IMR-90 (cell line): ENCODE data around the gene PCDHB6. TPM values are rescaled to one million over a fixed set of nuclear protein-coding genes. Genes with fewer than 3 reads are reported as not detected.

Experiments
- ATAC-seq: fragments of 200-7000 bp; cut with Tn5 transposase; 2 replicates; pipeline ENCODE4 v1.9.1; 2020; ENCODE audit warnings: low read depth, mild to moderate bottlenecking, moderate library complexity
- BruUV-seq: library from RNA; stranded (reverse); fragments of 400-500 nt; replicated peaks from 2 replicates; lab custom pipeline; 2021; lab: Mats Ljungman, UMichigan
- CTCF ChIA-PET: fragments of 300-600 bp; formaldehyde crosslinking; extraction: SDS; loops from one replicate; lab custom pipeline; 2021; ENCODE audit warnings: antibody characterized with exemption; lab: Yijun Ruan, JAX
- POLR2A ChIA-PET: fragments of 300-600 bp; sonication (Branson Sonifier 250); formaldehyde crosslinking; loops from one replicate; lab custom pipeline; 2022; ENCODE audit warnings: antibody characterized with exemption; ENCODE audit not compliant: unreplicated experiment; lab: Charles Lee
- DNase-seq: peaks from one replicate; pipeline ENCODE4 v3.0.0; 2013
- H2AFZ ChIP-seq: replicated peaks from 2 replicates; pipeline ENCODE3; 2013; ENCODE audit warnings: low read length, mild to moderate bottlenecking; ENCODE audit not compliant: poor library complexity
- H2AK5ac ChIP-seq: 2 replicates; pipeline ENCODE4 v1.6.1; 2013; ENCODE audit warnings: low read depth, low read length, inconsistent platforms
- H2AK9ac ChIP-seq: replicated peaks from 2 replicates; pipeline ENCODE3; 2013; ENCODE audit warnings: mild to moderate bottlenecking, low read depth, low read length, moderate library complexity; ENCODE audit not compliant: poor library complexity
- H2BK120ac ChIP-seq: 2 replicates; pipeline ENCODE4 v1.6.1; 2013; ENCODE audit warnings: low read depth, low read length, inconsistent platforms
- H2BK15ac ChIP-seq: 3 replicates; pipeline ENCODE4 v1.6.1; 2013; ENCODE audit warnings: low read depth, low read length, inconsistent platforms
- H2BK20ac ChIP-seq: 2 replicates; pipeline ENCODE4 v1.6.1; 2013; ENCODE audit warnings: low read depth, mild to moderate bottlenecking, inconsistent platforms, low read length, moderate library complexity
- H2BK5ac ChIP-seq: 2 replicates; pipeline ENCODE4 v1.6.1; 2013; ENCODE audit warnings: mild to moderate bottlenecking, low read depth, low read length, inconsistent platforms; ENCODE audit not compliant: poor library complexity, severe bottlenecking
- H3K14ac ChIP-seq: replicated peaks from 2 replicates; pipeline ENCODE4 v1.6.1; 2013; ENCODE audit warnings: low read depth, low read length, inconsistent platforms
- H3K18ac ChIP-seq: 2 replicates; pipeline ENCODE4 v1.6.1; 2013; ENCODE audit warnings: low read depth, low read length, control low read depth
- H3K23ac ChIP-seq: 2 replicates; pipeline ENCODE4 v1.6.1; 2013; ENCODE audit warnings: low read depth, low read length, inconsistent platforms
- H3K27ac ChIP-seq: 2 replicates; pipeline ENCODE4 v1.5.1; 2013; ENCODE audit warnings: mild to moderate bottlenecking, control low read depth, low read length; ENCODE audit not compliant: insufficient read depth
- H3K27me3 ChIP-seq: 2 replicates; pipeline ENCODE4 v1.6.1; 2013; ENCODE audit warnings: low read length; ENCODE audit not compliant: control insufficient read depth, insufficient read depth
- H3K36me3 ChIP-seq: 2 replicates; pipeline ENCODE4 v1.6.1; 2013; ENCODE audit warnings: low read length, mixed read lengths; ENCODE audit not compliant: control insufficient read depth, insufficient read depth
- H3K4ac ChIP-seq: 2 replicates; pipeline ENCODE4 v1.6.1; 2013; ENCODE audit warnings: low read depth, low read length, inconsistent platforms
- H3K4me1 ChIP-seq: 2 replicates; pipeline ENCODE4 v1.6.1; 2013; ENCODE audit warnings: low read length, mixed read lengths; ENCODE audit not compliant: control insufficient read depth, insufficient read depth
- H3K4me2 ChIP-seq: 2 replicates; pipeline ENCODE4 v1.6.1; 2013; ENCODE audit warnings: low read depth, mild to moderate bottlenecking, control low read depth, low read length, moderate library complexity
- H3K4me3 ChIP-seq: 2 replicates; pipeline ENCODE4 v1.5.1; 2013; ENCODE audit warnings: low read depth, mild to moderate bottlenecking, control low read depth, low read length, moderate library complexity; ENCODE audit not compliant: insufficient read depth
- H3K56ac ChIP-seq: 2 replicates; pipeline ENCODE4 v1.6.1; 2013; ENCODE audit warnings: low read length, inconsistent platforms; ENCODE audit not compliant: insufficient read depth; ENCODE audit errors: extremely low read depth
- H3K79me1 ChIP-seq, 2 experiments: 2 replicates each; pipeline ENCODE4 v1.6.1; 2013; ENCODE audit warnings: low read length in 2 of 2, inconsistent platforms in 1 of 2, low read depth in 1 of 2
- H3K9ac ChIP-seq: 2 replicates; pipeline ENCODE4 v1.6.1; 2013; ENCODE audit warnings: low read depth, low read length, control low read depth
- H3K9me1 ChIP-seq: 2 replicates; pipeline ENCODE4 v1.6.1; 2013; ENCODE audit warnings: low read length, inconsistent platforms; ENCODE audit not compliant: insufficient read depth
- H3K9me3 ChIP-seq: 2 replicates; pipeline ENCODE4 v1.6.1; 2013; ENCODE audit warnings: low read length; ENCODE audit not compliant: control insufficient read depth, insufficient read depth
- H4K20me1 ChIP-seq: 2 replicates; pipeline ENCODE4 v1.6.1; 2013; ENCODE audit warnings: low read length, inconsistent platforms; ENCODE audit not compliant: insufficient read depth
- H4K5ac ChIP-seq: 2 replicates; pipeline ENCODE4 v1.6.1; 2013; ENCODE audit warnings: mild to moderate bottlenecking, low read depth, low read length, control low read depth
- H4K8ac ChIP-seq, 2 experiments: 2 replicates each; pipeline ENCODE4 v1.6.1; 2013; ENCODE audit warnings: low read depth in 2 of 2, low read length in 2 of 2, control low read depth in 1 of 2, inconsistent platforms in 1 of 2
- H4K91ac ChIP-seq: 2 replicates; pipeline ENCODE4 v1.6.1; 2013; ENCODE audit warnings: low read depth, low read length, inconsistent platforms; ENCODE audit not compliant: insufficient read depth
- BHLHE40 ChIP-seq: fragments of 150-350 bp; IDR thresholded peaks from 2 replicates; pipeline ENCODE4 v1.6.1; 2016; ENCODE audit warnings: mild to moderate bottlenecking, low read depth, low read length
- CEBPB ChIP-seq: IDR thresholded peaks from 2 replicates; pipeline ENCODE4 v1.6.1; 2012; ENCODE audit warnings: low read depth, low read length, improper control_type of control experiment
- CHD1 ChIP-seq: IDR thresholded peaks from 2 replicates; pipeline ENCODE4 v1.6.1; 2012; ENCODE audit warnings: low read depth, low read length, improper control_type of control experiment
- FOS ChIP-seq: fragments of 150-350 bp; IDR thresholded peaks from 2 replicates; pipeline ENCODE4 v1.6.1; 2016; ENCODE audit warnings: low read depth, low read length
- MAFK ChIP-seq: IDR thresholded peaks from 2 replicates; pipeline ENCODE4 v1.6.1; 2012; ENCODE audit warnings: low read depth, low read length, improper control_type of control experiment
- MAZ ChIP-seq: IDR thresholded peaks from 2 replicates; pipeline ENCODE4 v1.6.1; 2012; ENCODE audit warnings: low read depth, mild to moderate bottlenecking, low read length, improper control_type of control experiment, moderate library complexity, borderline replicate concordance
- MXI1 ChIP-seq: IDR thresholded peaks from 2 replicates; pipeline ENCODE4 v1.6.1; 2012; ENCODE audit warnings: low read depth, mild to moderate bottlenecking, low read length, moderate library complexity, borderline replicate concordance
- NFE2L2 ChIP-seq: fragments of 150-350 bp; IDR thresholded peaks from 2 replicates; pipeline ENCODE4 v1.6.1; 2016; ENCODE audit warnings: low read depth, mild to moderate bottlenecking, low read length
- POLR2A ChIP-seq: IDR thresholded peaks from 2 replicates; pipeline ENCODE4 v1.6.1; 2012; ENCODE audit warnings: mild to moderate bottlenecking, low read depth, low read length
- RAD21 ChIP-seq: IDR thresholded peaks from 2 replicates; pipeline ENCODE4 v1.6.1; 2012; ENCODE audit warnings: low read length, improper control_type of control experiment
- RFX5 ChIP-seq: IDR thresholded peaks from 2 replicates; pipeline ENCODE4 v1.8.0; 2012; ENCODE audit warnings: low read depth, mild to moderate bottlenecking, low read length, moderate library complexity
- SMC3 ChIP-seq: fragments of 150-350 bp; IDR thresholded peaks from 2 replicates; pipeline ENCODE4 v1.6.1; 2016; ENCODE audit warnings: low read depth, mild to moderate bottlenecking, antibody characterized with exemption, low read length, moderate library complexity
- WGBS, 2 experiments: methylation state at CpG; one replicate each; pipeline versions ENCODE4 v1.1.5 to v1.1.7; 2013; ENCODE audit warnings: missing lambda C conversion rate in 2 of 2; ENCODE audit not compliant: insufficient read length in 1 of 2; ENCODE audit errors: extremely low coverage in 2 of 2; 5-methylcytosine and 5-hydroxymethylcytosine counted together
- dilution Hi-C: fragments of 300-500 bp; cut with HindIII; formaldehyde crosslinking; loops from one replicate; pipeline ENCODE4 v1.14.3; 2018; ENCODE audit warnings: low sequenced_read_pairs; ENCODE audit not compliant: unreplicated experiment
- in situ Hi-C: fragments of 300-500 bp; cut with MboI; formaldehyde crosslinking; loops from 3 replicates; pipeline ENCODE4 v1.14.3; 2019; ENCODE audit warnings: low sequenced_read_pairs, inconsistent platforms, mixed read lengths
- intact Hi-C: fragments of 100-400 bp; cut with micrococcal nuclease; formaldehyde crosslinking; loops from 2 replicates; pipeline ENCODE4 v1.10.0; 2022
- polyA plus RNA-seq, 3 experiments: library from polyadenylated mRNA; depleted of rRNA; stranded (reverse); fragments of >200 nt; gene quantifications; 2 replicates each; pipeline ENCODE4 v1.2.3, GENCODE V29; 2012; ENCODE audit warnings: low replicate concordance in 1 of 3
- total RNA-seq: library from RNA; depleted of rRNA; stranded (reverse); fragments of >200 nt; gene quantifications from 2 replicates; pipeline ENCODE4 v1.2.3, GENCODE V29; 2012
- TF ChIP-seq, protein P1 (sequence below): fragments of 150-350 bp; IDR thresholded peaks from 2 replicates; pipeline ENCODE4 v1.6.1; 2017; ENCODE audit warnings: mild to moderate bottlenecking, antibody characterized with exemption, low read length, low read depth
- TF ChIP-seq, protein P2 (sequence below): fragments of 150-350 bp; IDR thresholded peaks from 2 replicates; pipeline ENCODE4 v1.6.1; 2016; ENCODE audit warnings: low read depth, mild to moderate bottlenecking, low read length, moderate library complexity, borderline replicate concordance
- TF ChIP-seq, protein P3 (sequence below): conservative IDR thresholded peaks from 2 replicates; pipeline ENCODE4 v1.5.1; 2012; ENCODE audit warnings: mild to moderate bottlenecking, low read depth, low read length, improper control_type of control experiment

The PCDHB6 gene
- total and polyA plus RNA-seq, 2 of the 4 experiments (the other 2 are of a cell fraction) = under 0.01 to 0.07 TPM

DNA sequence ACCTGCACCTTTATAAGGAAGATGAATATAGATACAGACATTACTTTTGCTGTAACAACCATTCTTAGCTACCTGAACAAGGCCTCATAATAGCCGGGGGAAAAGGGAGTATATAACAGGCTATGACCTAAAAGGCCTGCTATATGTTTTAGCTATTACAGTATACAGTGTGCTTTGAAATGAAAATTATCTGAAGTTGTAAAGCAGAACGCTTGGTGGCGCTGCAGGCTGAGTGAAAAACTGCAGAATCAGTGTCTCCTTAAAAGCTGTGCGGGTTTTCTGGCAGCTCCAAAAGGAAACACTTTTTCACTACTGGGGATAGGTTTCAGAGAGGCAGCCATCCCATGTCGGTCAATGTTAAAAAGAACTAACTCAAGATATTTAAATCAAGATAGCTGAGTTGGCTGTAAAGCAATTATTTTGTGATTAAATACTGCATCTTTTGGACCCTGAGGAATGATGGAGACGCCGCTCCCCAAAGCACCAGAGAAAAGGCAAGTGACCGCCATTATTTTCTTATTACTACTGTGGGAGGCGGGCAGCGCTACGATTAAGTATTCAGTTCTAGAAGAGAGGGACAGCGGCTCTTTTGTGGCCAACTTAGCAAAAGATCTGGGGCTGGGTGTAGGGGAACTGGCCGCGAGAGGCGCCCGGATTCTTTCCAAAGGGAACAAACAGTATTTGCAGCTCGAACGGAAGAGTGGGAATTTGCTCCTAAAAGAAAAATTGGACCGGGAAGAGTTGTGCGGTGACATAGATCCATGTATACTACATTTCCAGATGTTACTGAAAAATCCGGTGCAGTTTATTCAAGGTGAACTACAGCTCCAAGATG is 5.9 kb downstream of the PCDHB6 start:
- no TSS peak for BruUV-seq
- Histone ChIP-seq H3K4me2 (no peak overlapping the region), H3K9me1 (no peaks in the 10 kb centered on the region), H2BK20ac (no peak overlapping the region), H3K27ac (no peak overlapping the region), H3K18ac (no peak overlapping the region), H3K36me3 (no peaks in the 10 kb centered on the region), H4K8ac (no peak overlapping the region), H4K5ac (no peak overlapping the region), H4K20me1 (no peaks in the 10 kb centered on the region), H2AK5ac (no peak overlapping the region), H3K27me3 (no peaks in the 10 kb centered on the region), H3K14ac (no peak overlapping the region), H3K56ac (no peak overlapping the region), H3K4me3 (no peak overlapping the region), H2BK15ac (no peak overlapping the region), H2AFZ (no peak overlapping the region), H2BK5ac (no peak overlapping the region), H3K9ac (no peak overlapping the region), H3K4ac (no peak overlapping the region), H3K79me1 (no peaks in the 10 kb centered on the region), H3K4me1 (no peaks in the 10 kb centered on the region), H3K23ac (no peak overlapping the region), H3K9me3 (peaks cover 15% of the 10 kb centered on the region; the same call in 1 of the 2 replicates), H4K91ac (no peak overlapping the region), H2AK9ac (no peak overlapping the region), H2BK120ac (no peak overlapping the region)
- in situ Hi-C loops (no loop called here), dilution Hi-C loops (no loop called here), intact Hi-C loops (no loop called here)
- no peak for DNase-seq
- ATAC-seq = no peak
- CTCF ChIA-PET = no interaction called here
- 10% methylated on average over 4 of the region's 21 CpGs; no CpG with 5 or more reads in 1 of the 2 experiments for WGBS, 2 experiments
- POLR2A ChIA-PET = no interaction called here
- TF ChIP-seq, protein P1, sequence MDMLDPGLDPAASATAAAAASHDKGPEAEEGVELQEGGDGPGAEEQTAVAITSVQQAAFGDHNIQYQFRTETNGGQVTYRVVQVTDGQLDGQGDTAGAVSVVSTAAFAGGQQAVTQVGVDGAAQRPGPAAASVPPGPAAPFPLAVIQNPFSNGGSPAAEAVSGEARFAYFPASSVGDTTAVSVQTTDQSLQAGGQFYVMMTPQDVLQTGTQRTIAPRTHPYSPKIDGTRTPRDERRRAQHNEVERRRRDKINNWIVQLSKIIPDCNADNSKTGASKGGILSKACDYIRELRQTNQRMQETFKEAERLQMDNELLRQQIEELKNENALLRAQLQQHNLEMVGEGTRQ = no peak
- TF ChIP-seq CEBPB (no peak), RFX5 (no peak), SMC3 (no peak), RAD21 (no peak), NFE2L2 (no peak), POLR2A (no peak), CHD1 (no peak), MAFK (no peak), FOS (no peak), MXI1 (no peak), BHLHE40 (no peak), MAZ (no peak)
- TF ChIP-seq, protein P2, sequence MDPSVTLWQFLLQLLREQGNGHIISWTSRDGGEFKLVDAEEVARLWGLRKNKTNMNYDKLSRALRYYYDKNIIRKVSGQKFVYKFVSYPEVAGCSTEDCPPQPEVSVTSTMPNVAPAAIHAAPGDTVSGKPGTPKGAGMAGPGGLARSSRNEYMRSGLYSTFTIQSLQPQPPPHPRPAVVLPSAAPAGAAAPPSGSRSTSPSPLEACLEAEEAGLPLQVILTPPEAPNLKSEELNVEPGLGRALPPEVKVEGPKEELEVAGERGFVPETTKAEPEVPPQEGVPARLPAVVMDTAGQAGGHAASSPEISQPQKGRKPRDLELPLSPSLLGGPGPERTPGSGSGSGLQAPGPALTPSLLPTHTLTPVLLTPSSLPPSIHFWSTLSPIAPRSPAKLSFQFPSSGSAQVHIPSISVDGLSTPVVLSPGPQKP = no peak
- TF ChIP-seq, protein P3, sequence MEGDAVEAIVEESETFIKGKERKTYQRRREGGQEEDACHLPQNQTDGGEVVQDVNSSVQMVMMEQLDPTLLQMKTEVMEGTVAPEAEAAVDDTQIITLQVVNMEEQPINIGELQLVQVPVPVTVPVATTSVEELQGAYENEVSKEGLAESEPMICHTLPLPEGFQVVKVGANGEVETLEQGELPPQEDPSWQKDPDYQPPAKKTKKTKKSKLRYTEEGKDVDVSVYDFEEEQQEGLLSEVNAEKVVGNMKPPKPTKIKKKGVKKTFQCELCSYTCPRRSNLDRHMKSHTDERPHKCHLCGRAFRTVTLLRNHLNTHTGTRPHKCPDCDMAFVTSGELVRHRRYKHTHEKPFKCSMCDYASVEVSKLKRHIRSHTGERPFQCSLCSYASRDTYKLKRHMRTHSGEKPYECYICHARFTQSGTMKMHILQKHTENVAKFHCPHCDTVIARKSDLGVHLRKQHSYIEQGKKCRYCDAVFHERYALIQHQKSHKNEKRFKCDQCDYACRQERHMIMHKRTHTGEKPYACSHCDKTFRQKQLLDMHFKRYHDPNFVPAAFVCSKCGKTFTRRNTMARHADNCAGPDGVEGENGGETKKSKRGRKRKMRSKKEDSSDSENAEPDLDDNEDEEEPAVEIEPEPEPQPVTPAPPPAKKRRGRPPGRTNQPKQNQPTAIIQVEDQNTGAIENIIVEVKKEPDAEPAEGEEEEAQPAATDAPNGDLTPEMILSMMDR = no peak
